ENCODE data around the gene LMTK3.

Gene LMTK3

DNA sequence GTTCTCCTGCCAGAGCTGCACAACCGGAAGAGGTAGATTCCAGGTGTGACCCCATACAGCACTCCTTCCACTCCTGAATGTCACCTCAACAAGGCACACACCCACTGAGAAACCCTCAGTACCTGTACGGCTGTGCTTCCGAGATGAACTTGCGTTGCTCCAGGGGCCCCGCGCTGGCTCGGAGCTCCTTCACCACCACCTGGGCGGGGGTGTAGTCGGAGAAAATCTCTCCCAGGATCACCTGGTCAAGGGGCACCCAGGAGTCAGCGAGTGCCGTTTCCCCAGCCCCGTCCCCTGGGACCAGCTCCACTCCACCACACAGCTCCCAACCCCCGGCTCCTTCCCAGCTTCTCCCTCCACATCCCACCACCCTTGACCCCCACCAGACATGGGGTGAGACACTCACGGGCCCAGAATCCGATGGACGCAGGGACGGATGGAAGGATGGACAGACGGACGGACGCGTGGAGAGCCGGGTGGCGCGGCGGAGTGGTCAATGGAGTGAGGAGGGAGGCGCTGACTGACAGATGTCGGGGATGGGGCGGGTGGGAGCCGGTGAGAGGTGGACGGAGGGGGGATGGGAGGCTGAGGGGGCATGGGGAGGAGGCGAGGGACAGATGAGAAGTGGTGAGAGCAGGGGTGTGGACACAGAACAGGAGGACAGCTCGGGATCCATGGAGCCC, 2.8 kb downstream of the LMTK3 start:
- DNase-seq (ENCODE audit: low spot score): no peak

GRCh38 chr19:48507911-48508439, 3.7 kb downstream of the LMTK3 start:
- DNase-seq (ENCODE audit: low spot score): no peak

DNA sequence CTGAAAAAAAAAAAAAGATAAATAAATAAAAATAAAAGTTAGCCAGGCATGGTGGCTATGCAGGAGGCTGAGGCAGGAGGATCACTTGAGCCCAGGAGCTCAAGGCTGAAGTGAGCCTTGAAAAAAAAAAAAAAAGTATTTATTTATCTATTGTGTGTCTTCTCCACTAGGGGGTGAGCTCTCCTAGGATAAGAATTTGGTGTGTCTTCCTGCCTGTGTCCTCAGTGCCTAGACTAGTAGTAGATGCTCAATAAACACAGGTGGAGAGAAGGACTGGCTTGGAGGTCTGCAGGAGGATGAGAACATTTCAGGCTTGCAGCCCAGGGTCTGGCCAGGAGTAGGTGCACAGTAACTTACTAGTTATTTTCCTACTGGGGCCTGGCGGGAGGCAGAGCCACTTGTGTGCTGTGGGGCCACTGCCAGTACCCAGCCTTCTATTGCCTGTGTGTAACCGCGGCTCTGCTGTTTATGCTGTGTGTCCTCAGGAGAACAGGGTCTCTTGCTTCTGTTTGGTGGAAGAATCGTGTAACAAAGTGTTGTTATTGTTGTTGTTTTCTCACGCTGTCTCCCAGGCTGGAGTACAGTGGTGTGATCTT, 5.4 kb downstream of the LMTK3 start:
- peak; percentile 73 for DNase-seq (ENCODE audit: low spot score)

DNA sequence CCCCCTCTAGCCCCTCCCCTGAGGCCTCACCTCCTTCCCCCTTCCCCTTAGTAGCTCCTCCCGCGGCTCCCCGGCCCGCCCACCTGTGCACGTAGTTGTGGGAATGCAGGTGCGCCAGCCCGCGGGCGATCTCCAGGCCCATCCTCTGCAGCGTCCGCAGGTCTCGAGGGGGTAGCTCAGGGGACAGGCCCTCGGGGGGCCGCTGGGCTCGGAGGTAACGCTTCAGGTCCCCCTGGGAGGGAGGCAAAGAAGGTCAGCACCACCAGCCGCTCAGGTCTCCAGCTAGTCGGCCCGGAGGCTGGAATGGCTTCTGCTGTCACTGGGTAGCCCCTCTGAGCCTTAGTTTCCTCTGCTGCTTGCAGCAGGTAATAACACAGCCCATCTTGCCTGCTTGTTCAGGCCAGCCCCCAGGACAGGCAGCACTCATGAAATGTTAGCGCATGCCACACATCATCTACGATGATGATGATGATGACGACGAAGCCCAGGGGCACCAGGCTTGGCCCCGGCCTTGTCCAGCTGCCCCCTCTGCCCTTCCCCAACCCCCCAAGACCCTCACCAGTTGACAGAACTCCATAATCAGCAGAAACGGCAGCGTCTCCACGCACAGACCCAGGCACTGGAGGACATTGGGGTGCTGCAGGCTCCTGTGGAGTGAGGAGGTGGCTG, 9.2 kb downstream of the LMTK3 start:
- no peak for DNase-seq (ENCODE audit: low spot score)

DNA sequence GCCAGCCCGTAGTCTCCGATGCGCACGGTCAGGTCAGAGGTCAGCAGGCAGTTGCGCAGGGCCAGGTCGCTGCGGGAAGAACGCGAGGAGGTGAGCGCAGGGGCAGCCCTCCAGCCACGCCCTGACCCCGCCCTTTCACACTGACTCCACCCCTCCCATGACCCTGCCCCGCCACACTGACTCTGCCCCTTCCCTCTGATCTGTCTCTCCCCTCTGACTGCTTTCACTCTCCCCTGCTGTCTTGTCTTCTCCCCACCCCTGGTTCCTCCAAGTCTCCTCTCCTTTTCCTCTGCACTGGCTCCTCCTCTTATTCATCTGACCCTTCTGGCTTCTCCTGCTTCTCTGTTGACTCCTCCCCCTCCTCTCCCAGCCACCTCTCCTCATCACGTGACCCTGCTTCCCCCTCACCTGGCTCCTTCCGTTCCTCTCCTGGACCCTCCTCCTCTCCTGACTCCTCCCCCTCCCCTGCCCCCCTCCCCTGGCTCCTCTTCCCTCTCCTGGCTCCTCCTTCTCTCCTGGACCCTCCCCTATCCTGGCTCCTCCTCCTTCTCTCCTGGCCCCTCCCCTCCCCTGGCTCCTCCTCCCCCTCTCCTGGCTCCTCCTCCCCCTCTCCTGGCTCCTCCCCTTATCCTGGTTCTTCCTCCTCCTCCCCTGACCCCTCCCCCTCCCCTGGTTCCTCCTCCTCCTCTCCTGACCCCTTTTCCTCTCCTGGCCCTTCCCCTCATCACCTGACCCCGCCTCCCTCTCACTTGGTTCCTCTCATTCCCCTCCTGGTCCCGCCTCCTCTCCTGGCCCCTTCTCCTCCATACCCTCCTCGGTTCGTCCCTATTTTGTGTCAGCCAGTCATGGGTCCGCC, 9.9 kb downstream of the LMTK3 start:
- peak; percentile 43 for DNase-seq (ENCODE audit: low spot score)

- no peak for DNase-seq (ENCODE audit: low spot score)
These were observed 10.7 kb downstream of the LMTK3 start for GRCh38 chr19:48500830-48501493.

- DNase-seq (ENCODE audit: low spot score): no peak
These were observed 12.1 kb downstream of the LMTK3 start for GRCh38 chr19:48499316-48500090.

GRCh38 chr19:48498595-48499311, 12.9 kb downstream of the LMTK3 start:
- no peak for DNase-seq (ENCODE audit: low spot score)

- no peak for DNase-seq (ENCODE audit: low spot score)
These were observed 13.7 kb downstream of the LMTK3 start for GRCh38 chr19:48497728-48498594.

- DNase-seq (ENCODE audit: low spot score): no peak
These were observed 14.5 kb downstream of the LMTK3 start for GRCh38 chr19:48496959-48497727.

DNA sequence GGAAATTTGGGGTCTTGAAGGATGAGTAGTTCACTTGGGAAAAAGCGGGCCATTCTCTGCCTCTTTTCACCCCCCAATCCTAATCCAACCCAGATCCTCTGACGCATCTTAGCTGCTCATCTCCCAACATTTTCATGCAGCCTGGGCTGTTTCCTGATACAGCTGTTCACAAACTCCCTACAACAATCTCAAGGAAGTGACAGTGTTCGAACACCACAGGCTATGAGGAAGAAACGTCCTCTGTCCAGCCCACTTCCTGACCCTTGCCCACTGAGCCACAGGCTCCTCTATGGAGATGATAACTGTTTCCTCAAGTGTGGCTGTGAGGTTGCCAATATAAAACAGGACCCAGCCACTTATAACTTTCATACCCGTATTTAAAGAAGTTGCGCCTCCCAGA, 16.2 kb downstream of the LMTK3 start:
- DNase-seq (ENCODE audit: low spot score): no peak

DNA sequence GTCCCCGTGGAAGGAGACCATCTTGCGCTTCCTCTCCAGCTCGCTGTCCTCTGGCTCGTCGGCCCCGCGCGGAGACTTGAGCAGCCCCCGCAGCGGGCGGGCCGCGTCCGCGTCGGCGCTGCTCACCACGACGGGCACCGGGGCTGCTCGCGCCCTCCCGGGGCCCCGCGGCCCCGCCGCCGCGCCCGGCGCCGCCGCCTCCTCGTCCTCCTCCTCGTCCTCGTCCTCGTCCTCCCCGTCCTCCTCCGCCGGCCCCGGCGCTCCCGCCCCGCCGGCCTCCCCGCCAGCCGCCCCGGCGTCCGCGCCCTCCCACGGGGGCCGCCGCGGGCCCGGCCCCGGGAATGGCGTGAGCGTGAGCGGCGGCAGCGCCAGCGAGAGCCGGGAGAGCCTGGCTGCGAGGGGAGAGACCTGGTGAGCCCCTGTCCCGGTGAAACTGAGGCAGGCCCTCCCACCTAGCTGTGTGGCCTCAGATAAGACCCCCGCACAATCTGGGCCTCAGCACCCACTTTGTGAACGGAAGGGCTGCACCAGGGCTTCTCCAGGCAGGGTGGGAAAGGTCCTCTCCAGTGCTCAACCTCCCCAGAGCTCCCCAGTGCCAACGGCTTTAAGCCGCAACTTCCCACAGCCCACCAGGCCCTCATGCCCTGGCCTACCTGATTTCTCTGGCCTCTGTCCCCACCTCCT, 17.8 kb downstream of the LMTK3 start:
- DNase-seq (ENCODE audit: low spot score): no peak

- peak; percentile 97 for DNase-seq (ENCODE audit: low spot score)
These were observed 18.5 kb downstream of the LMTK3 start for GRCh38 chr19:48492925-48493717.

- DNase-seq (ENCODE audit: low spot score): no peak
These were observed 19.9 kb downstream of the LMTK3 start for GRCh38 chr19:48491793-48492123.

DNA sequence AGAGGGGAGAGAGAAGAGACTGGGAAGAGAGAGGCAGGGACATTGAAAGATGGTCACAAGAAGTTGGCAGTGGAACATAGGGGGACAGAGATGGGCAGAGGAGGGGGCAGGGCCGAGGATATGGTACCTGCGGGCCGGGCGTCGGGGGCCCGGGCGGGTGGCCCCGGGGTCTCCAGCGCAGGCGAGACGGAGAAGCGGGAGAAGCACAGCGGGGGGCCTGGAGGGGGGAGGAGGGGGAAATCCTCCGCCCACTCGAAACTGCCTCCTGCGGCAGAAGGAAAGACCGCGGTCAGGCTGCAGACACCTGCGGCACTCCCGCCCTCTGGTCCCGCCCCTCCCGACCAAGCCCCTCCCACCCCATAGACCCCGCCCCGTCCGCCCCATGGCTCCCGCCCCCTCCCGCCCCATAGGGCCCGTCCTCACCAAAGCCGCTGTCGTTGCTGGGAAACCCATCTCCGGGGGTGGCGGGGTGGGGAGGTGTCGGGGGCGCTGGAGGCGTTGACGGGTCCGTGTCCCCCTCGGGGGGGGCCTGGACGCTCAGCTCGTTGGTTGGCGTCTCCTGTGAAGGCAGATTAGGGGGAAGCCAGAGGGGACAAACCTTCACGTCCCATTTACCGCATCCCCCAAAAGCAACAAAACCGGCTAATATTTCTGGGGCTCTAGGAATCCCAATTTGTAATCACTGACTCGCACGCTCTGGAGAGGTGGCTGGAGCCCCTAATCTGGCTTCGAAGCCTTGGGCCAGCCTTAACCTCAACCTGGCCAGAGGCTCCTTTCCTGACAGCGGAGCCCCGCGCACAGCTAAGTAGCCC, 20.4 kb downstream of the LMTK3 start:
- DNase-seq (ENCODE audit: low spot score): peak; percentile 35

DNA sequence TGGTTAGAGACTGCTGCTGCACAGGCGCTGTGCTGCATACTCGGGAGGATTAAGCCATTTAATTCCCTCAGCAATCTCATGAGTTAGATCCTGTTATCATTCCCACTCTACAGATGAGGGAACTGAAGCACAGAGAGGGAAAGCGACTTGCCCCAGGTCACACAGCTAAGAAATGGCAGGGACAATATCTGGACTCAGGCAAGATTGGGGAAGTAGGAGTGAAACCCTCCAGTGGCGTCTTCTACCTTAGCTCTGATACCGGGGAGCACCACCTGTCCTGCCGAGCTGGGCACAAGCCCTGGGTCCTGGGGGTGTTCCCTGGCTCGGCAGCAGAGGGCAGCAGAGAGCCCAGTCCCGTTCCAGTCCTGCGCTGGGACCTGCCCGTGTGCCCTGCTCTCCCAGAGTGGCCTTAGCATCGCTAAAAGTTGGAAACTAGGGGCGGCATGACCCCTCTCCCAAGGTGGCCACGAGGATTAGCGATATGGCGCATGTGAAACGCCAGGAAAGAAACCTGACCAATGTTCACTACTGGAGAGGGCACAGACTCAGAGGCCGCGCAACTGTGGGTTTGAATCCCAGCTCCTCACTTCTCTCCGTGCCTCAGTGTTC, 21.9 kb downstream of the LMTK3 start:
- peak; percentile 65 for DNase-seq (ENCODE audit: low spot score)
